HEK293T (cell line): Measurements from ENCODE around the gene ST3GAL4.

Experiments used
- BHLHE40 ChIP-seq: fragments of 450-650 bp; IDR thresholded peaks from 2 replicates; pipeline ENCODE4 v1.6.1; 2016; ENCODE audit warnings: mild to moderate bottlenecking, moderate library complexity, borderline replicate concordance
- FOXM1 ChIP-seq: fragments of 450-650 bp; IDR thresholded peaks from 2 replicates; pipeline ENCODE4 v1.6.1; 2017; ENCODE audit warnings: mild to moderate bottlenecking, borderline replicate concordance
- HDGF ChIP-seq: fragments of 450-650 bp; IDR thresholded peaks from 2 replicates; pipeline ENCODE4 v1.6.1; 2017; ENCODE audit warnings: antibody characterized with exemption, borderline replicate concordance
- NFRKB ChIP-seq: fragments of 450-650 bp; IDR thresholded peaks from 2 replicates; pipeline ENCODE4 v1.6.1; 2016; ENCODE audit warnings: mild to moderate bottlenecking, moderate library complexity
- SP1 ChIP-seq: fragments of 450-650 bp; IDR thresholded peaks from 2 replicates; pipeline ENCODE4 v1.6.1; 2017
- SUZ12 ChIP-seq: fragments of 450-650 bp; IDR thresholded peaks from 2 replicates; pipeline ENCODE4 v1.6.1; 2016; ENCODE audit warnings: mild to moderate bottlenecking

DNA sequence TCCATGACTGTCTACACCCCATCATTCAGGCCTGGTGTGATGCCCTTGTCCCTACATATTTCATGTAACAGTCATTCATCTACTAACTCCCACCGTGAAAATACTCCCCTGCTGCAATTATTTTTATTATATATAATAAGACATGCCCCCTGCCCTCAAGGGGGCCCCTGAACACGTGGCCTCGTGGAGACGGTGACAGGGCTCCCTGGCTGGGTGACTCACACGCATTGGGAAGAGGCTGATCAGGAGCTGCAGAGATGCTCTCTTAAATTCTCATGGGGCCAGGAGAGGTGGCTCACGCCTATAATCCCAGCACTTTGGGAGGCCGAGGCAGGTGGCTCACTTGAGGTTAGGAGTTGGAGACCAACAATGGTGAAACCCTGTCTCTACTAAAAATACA lies 88.6 kb downstream of the ST3GAL4 start:
- no peak for TF ChIP-seq SP1
- no peak for TF ChIP-seq SUZ12
- TF ChIP-seq HDGF, result no peak
- no peak for TF ChIP-seq BHLHE40
- TF ChIP-seq NFRKB, result no peak
- TF ChIP-seq FOXM1, result no peak
